ENCODE results near the gene ECHDC3.
"Not testable (repeated sequence)": the region's sequence is repeated elsewhere in the genome, so short reads cannot be mapped to it uniquely, and the experiment has no call there.

Gene ECHDC3

DNA sequence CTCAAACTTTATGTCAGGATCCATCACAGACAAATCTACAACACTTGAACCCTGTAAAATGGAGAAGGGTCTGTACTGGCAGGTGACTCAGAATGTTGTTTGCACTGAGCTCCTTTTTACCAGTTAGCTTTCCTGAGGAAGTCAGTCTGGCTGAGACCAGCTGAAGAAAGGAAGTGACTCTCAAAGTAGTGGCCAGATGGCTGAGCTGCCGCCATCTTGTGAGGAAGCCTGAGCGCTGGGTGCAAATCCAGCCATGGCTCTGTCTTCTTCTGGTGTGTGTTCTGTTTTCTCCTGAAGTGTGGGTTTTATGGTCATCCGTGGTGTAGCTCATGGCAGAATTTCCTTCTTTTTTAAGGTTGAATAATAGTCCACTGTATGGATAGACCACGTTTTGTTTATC is 25.5 kb upstream of the ECHDC3 start:
- no peak for DNase-seq

DNA sequence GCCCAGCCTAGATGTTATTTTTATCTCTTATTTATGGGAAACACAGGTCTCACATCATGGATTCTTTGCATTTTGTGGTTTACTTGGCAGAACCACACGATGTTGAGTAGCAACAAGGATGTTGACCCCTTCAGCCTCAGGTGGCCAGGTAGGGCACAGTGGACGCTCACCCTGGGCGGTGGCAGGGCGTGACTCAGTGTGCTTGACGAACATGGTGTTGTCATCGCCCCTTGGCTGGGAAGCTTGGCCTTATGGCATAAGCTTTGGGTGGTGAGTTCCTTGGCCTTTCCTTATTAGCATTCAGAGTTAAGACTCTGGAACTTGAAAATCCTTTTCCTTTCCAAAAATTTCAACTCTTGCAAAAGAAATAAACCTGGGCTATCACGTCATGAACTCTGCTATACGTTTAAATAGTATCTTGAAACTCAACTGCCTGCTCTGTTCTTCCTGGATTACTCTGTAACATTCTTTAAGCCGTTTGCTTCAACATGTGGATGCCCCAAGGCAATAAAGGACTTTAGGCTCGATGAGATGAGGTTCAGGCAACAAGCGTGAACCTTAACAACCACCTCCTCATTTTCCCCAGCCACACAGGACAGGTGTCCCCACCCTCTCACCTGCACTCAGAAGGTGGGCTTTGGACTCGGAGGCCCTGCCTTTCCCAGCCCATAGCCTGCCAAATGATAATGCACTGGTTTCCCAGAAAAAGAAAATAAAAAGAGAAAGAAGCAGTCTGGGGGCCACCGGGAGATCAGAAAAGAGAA is 22.5 kb upstream of the ECHDC3 start:
- DNase-seq: no peak

- DNase-seq: no peak
These were observed 21.9 kb upstream of the ECHDC3 start for GRCh38 chr10:11720260-11720741.

GRCh38 chr10:11721806-11722205 is 20.4 kb upstream of the ECHDC3 start:
- no peak for DNase-seq

- no peak for DNase-seq
These were observed 18.8 kb upstream of the ECHDC3 start for GRCh38 chr10:11723359-11723758.

DNA sequence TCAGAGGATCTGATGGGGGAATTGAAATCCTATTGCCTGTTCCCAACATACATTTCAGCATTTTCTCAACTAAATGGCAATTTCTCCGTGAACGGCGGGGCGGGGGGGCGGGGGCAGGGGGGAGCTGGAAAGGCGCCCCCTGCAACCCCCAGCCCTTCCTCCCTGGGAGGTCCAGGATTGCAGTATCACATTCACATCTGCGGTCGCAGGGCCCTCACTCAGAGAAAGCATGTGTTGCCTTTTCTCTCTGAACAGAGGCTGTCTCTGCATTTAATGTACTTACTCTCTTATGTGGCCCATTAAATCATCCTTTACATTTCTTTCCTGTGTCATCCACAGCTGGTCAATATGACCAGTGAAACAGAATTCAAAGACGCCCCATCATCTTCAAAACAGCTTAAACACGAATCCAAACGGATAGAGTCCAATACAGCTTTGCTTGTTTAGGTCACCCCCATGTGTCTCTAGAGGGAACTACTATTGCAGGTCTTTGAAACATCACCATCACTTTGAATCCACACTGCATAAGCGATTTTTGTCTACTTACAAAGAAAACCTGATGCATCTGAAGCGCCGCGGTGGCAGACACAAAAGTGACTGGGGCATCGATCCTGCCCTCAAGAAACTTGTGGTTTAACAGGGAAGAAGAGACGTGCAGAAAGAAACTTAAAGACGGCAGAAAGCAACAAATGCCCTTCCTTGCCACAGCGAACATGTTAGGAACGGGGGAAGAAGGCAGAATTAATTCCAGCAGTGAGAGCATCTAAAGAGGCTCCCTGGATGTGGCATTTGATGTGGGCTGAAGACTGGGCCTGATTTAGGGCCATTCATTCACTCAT is 17.0 kb upstream of the ECHDC3 start:
- peak; percentile 69 for DNase-seq

- DNase-seq: no peak
These were observed 16.3 kb upstream of the ECHDC3 start for GRCh38 chr10:11725912-11726311.

- DNase-seq: no peak
These were observed 14.6 kb upstream of the ECHDC3 start for GRCh38 chr10:11727563-11727962.

DNA sequence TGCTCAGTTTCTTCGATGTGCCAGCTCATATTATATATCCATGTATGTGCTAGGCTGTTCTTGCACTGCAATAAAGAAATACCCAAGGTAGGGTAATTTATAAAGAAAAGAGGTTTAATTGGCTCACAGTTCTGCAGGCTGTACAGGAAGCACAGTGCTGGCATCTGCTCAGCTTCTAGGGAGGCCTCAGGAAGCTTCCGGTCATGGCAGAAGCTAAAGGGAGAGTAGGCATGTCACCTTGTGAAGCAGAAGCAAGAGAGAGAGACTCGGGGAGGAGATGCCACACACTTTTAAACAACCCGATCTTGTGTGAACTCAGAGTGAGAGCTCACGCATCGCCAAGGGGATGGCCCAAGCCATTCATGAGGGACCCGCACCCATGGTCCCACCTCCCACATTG is 13.8 kb upstream of the ECHDC3 start:
- no peak for DNase-seq

- no peak for DNase-seq
These were observed 12.3 kb upstream of the ECHDC3 start for GRCh38 chr10:11729790-11730315.

- DNase-seq: no peak
These were observed 11.4 kb upstream of the ECHDC3 start for GRCh38 chr10:11730779-11731178.

GRCh38 chr10:11736767-11737166 is 5.4 kb upstream of the ECHDC3 start:
- not testable (repeated sequence) for DNase-seq

- not testable (repeated sequence) for DNase-seq
These were observed 4.7 kb upstream of the ECHDC3 start for GRCh38 chr10:11737258-11738032.

- DNase-seq: no peak
These were observed 1.3 kb upstream of the ECHDC3 start for GRCh38 chr10:11740907-11741306.

GRCh38 chr10:11741608-11742007 is 574 bp upstream of the ECHDC3 start:
- no peak for DNase-seq

DNA sequence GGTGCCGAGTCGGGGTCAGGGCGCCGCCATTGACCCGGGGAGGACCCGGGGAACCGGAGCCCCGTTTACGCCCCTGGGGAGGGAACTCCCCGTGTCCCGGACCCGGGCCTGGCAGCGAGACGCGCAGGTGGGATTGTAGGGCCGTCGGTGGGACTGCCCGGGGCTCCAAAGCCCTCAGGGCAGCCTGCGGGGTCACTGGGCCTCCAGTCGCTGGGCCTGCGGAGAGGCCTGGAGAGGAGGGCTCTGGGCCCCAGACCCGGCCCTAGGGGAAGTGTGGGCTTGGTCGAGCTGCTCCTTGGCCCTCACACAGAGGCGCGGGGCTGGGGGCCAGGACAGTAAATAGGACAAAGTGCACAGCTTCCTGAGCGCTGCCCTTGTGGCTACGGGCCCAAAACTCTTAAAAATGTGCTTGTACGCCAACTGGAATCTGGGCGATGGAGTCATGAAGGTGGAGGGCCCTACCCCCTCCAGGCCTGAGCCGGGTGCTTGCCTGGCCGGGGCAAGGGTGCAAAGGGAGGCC is 657 bp downstream of the ECHDC3 start:
- peak; percentile 21 for DNase-seq

DNA sequence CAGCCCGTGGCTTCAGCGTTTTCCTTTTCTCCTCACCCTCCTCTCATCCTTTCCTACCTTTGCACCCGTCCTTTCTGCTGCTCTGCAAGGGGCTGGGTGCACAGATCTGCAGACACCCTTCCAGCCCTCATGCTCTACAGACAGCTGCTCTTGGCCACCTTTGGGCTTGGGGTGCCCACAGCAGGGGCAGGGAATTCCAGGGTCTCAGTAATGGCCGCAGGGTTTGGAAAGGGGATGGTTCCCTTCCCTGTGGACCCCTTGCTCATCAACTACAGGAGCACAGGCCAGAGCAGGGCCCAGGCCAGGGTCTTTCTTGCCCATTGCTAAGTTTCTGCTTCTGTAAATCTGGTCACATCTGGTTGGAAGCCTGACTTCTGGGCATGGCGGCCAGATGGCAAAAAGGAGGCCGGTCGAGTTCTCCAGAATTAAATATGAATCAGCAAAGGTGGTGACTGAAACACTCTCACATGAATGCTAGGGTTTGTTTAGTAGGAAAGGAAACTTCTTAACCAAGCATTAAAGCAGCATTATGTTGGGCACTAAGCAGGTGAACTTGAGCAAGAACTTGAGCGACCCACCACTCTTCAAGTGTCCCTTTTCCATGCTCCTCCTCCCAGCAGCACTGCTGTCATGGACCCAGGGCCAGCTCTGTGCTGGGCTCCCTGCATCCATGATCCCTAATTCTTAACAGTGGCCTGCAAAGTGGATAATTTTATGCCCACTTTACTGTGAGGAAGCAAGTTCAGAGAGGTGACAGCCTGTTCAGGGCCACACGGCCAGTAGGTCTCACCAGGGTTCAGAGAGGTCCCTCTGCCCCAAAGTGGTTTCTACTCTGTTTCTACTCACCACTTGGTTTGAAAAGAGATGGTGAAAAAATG is 1.5 kb downstream of the ECHDC3 start:
- no peak for DNase-seq

DNA sequence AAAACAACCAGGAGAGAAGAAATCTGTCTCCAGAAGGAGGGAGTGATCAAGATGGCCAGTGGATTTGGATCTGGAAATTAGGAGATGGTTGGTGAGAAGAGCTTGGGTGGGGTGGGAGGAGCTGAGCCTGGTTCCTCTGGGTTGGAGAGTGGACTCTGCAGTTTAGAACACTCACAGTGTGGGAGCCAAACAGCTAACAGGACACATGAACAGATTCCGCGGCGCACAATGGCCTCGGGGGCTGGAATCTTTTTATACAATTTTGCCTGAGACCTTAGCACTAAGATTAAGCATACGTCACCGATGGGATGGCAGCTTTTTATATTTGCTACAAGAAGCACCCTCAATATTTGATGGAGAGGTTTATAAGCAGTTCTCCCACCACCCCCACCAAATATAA is 2.9 kb downstream of the ECHDC3 start:
- DNase-seq: no peak

- DNase-seq: no peak
These were observed 4.8 kb downstream of the ECHDC3 start for GRCh38 chr10:11746883-11747539.

DNA sequence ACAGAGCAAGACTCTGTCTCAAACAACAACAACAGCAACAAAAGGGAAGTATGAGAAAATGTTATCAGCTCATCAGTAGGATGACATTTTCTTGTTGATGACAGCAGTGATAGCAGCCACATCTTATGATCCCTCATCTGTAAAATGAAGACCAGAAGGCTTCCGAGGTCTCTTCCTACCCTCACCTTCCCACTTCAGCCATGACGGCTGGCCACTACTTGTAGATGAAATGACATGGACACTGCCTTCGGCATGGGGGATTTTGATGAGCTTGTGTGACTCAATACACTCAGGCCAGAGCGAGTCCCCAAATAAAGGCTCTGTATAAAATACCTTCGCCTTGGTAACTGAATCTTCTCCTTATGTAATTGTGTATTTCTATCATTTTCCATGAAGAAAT is 6.7 kb downstream of the ECHDC3 start:
- DNase-seq: no peak

DNA sequence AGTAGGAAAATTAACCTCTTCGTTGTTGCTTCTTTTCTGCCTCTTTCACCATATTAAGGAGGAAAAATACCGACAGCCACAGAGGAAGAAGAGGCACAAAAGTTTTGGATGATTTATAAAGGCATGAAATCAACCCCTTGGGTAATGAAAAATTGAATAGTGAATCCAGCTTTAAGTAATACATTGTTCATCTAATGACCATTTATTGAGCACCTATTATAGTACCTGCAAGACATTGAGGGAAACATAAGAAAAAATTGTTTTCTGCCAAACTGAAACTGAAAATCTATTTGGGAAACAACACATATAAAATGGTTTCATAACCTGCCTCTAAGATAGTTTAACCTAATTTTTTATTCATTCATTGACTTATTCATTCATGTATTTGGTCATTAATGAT is 8.2 kb downstream of the ECHDC3 start:
- no peak for DNase-seq
